ENCODE measurements around the gene CDR2L. TPM values are rescaled to one million over a fixed set of nuclear protein-coding genes. Genes with fewer than 3 reads are reported as not detected.
A peak's percentile ranks its signal among the peaks of the same experiment; 100 is the strongest.

The CDR2L gene
- polyA plus RNA-seq, 3 donors, result 0.05 TPM; not detected in 2

GRCh38 chr17:74954115-74954514, 33.3 kb upstream of the CDR2L start:
- Mint-ChIP-seq H3K4me3 (no peak overlapping the region), H3K36me3 (no peaks in the 10 kb centered on the region), H3K27ac (peak overlapping the region in 1 of 7 donors; percentile 51), H3K27me3 (ENCODE audit: low read depth in 3 of 3) (peaks cover 6 to 27% (median 17%) of the 10 kb centered on the region in 3 donors), H3K4me1 (peaks cover 6% of the 10 kb centered on the region), H3K9me3 (peaks cover 4 to 14% (median 13%) of the 10 kb centered on the region in 7 donors)
- Histone ChIP-seq H3K9ac (ENCODE audit: insufficient read depth, low read length, poor library complexity, severe bottlenecking) (no peak overlapping the region), H3K4me3 (replicated peaks in 1 of 3; ENCODE audit: low read depth in 2 of 3, low read length in 3 of 3) (no peak overlapping the region), H2AFZ (ENCODE audit: insufficient read depth, low read depth, low read length, poor library complexity, severe bottlenecking) (no peak overlapping the region), H4K20me1 (ENCODE audit: insufficient read depth, low read length) (no peaks in the 10 kb centered on the region), H3K9me3 (replicated peaks in 1 of 2; ENCODE audit: control insufficient read depth in 1 of 2, insufficient read depth in 1 of 2, low read length in 2 of 2) (peaks cover 5 to 12% of the 10 kb centered on the region in 2 donors), H3K79me2 (ENCODE audit: insufficient read depth, low read length) (no peaks in the 10 kb centered on the region), H3K36me3 (replicated peaks in 1 of 2; ENCODE audit: control insufficient read depth in 1 of 2, insufficient read depth in 2 of 2, low read length in 2 of 2) (no peaks in the 10 kb centered on the region), H3K27me3 (ENCODE audit: control insufficient read depth in 2 of 2, insufficient read depth in 2 of 2, low read length in 2 of 2) (peaks cover 0 to 9% of the 10 kb centered on the region in 2 donors), H3K27ac (ENCODE audit: low read depth in 1 of 2, low read length in 2 of 2) (no peak overlapping the region), H3K4me2 (replicated peaks; ENCODE audit: extremely low read depth, low read length, poor library complexity, severe bottlenecking) (no peak overlapping the region), H3K4me1 (ENCODE audit: control insufficient read depth in 1 of 2, insufficient read depth in 2 of 2, low read length in 2 of 2) (no peaks in the 10 kb centered on the region)
- no peak for DNase-seq
- 97% methylated on average over 13 of the region's 15 CpGs for WGBS (ENCODE audit: insufficient coverage)
- no peak for TF ChIP-seq CTCF (IDR thresholded peaks at IDR 0.05)
- intact Hi-C loops (cut with micrococcal nuclease), result loop anchor here in 1 of 2 donors (10.0 kb wide), 1 partner anchor 209 kb away; the partner anchor contains the start of gene NHERF1

GRCh38 chr17:74954665-74955421, 32.6 kb upstream of the CDR2L start:
- Mint-ChIP-seq H3K27ac (peak overlapping the region in 2 of 7 donors; percentile 41 to 50), H3K36me3 (no peaks in the 10 kb centered on the region), H3K4me3 (no peak overlapping the region), H3K27me3 (ENCODE audit: low read depth in 3 of 3) (peaks cover 10 to 33% (median 18%) of the 10 kb centered on the region in 3 donors), H3K4me1 (peaks cover 6% of the 10 kb centered on the region), H3K9me3 (peaks cover 4 to 14% (median 13%) of the 10 kb centered on the region in 7 donors)
- H2AFZ ChIP-seq (ENCODE audit: insufficient read depth, low read depth, low read length, poor library complexity, severe bottlenecking), result no peak overlapping the region
- no peaks in the 10 kb centered on the region for H3K79me2 ChIP-seq (ENCODE audit: insufficient read depth, low read length)
- peaks cover 0 to 11% of the 10 kb centered on the region in 2 donors for H3K27me3 ChIP-seq (ENCODE audit: control insufficient read depth in 2 of 2, insufficient read depth in 2 of 2, low read length in 2 of 2)
- H3K36me3 ChIP-seq (replicated peaks in 1 of 2; ENCODE audit: control insufficient read depth in 1 of 2, insufficient read depth in 2 of 2, low read length in 2 of 2), result no peaks in the 10 kb centered on the region
- H3K9me3 ChIP-seq (replicated peaks in 1 of 2; ENCODE audit: control insufficient read depth in 1 of 2, insufficient read depth in 1 of 2, low read length in 2 of 2), result peaks cover 5 to 12% of the 10 kb centered on the region in 2 donors
- no peaks in the 10 kb centered on the region for H3K4me1 ChIP-seq (ENCODE audit: control insufficient read depth in 1 of 2, insufficient read depth in 2 of 2, low read length in 2 of 2)
- no peak overlapping the region for H3K27ac ChIP-seq (ENCODE audit: low read depth in 1 of 2, low read length in 2 of 2)
- H3K9ac ChIP-seq (ENCODE audit: insufficient read depth, low read length, poor library complexity, severe bottlenecking), result no peak overlapping the region
- no peaks in the 10 kb centered on the region for H4K20me1 ChIP-seq (ENCODE audit: insufficient read depth, low read length)
- no peak for TF ChIP-seq CTCF (IDR thresholded peaks at IDR 0.05)
- 46% methylated on average over 6 of the region's 13 CpGs for WGBS (ENCODE audit: insufficient coverage)
- intact Hi-C loops (cut with micrococcal nuclease), result loop anchor here in 1 of 2 donors (10.0 kb wide), 1 partner anchor 210 kb away; the partner anchor contains the start of gene NHERF1
- no peak for DNase-seq
- H3K4me3 ChIP-seq (replicated peaks in 1 of 3; ENCODE audit: low read depth in 2 of 3, low read length in 3 of 3), result no peak overlapping the region
- no peak overlapping the region for H3K4me2 ChIP-seq (replicated peaks; ENCODE audit: extremely low read depth, low read length, poor library complexity, severe bottlenecking)

All from CD14-positive monocyte (primary cell).